Progenitor cell of endocrine pancreas (in vitro differentiated cells): ENCODE measurements around the gene FAM187B. TPM values are rescaled to one million over a fixed set of nuclear protein-coding genes. Genes with fewer than 3 reads are reported as not detected.

Experiments used
- DNase-seq: peaks from one replicate; pipeline ENCODE4 v3.0.0; 2021; ENCODE audit warnings: low spot score; ENCODE audit not compliant: unreplicated experiment
- H3K27ac Mint-ChIP-seq: 2 replicates; pipeline ENCODE4 v1.8.0; 2021; ENCODE audit warnings: mild to moderate bottlenecking, moderate library complexity, mixed read lengths
- H3K27me3 Mint-ChIP-seq: 2 replicates; pipeline ENCODE4 v1.8.0; 2021; ENCODE audit warnings: mixed read lengths
- H3K36me3 Mint-ChIP-seq: 2 replicates; pipeline ENCODE4 v1.8.0; 2022; ENCODE audit warnings: mixed read lengths; ENCODE audit not compliant: insufficient read depth
- H3K4me1 Mint-ChIP-seq: 2 replicates; pipeline ENCODE4 v1.8.0; 2021; ENCODE audit warnings: low read depth, mixed read lengths
- H3K4me3 Mint-ChIP-seq: 2 replicates; pipeline ENCODE4 v1.8.0; 2021; ENCODE audit warnings: low read depth, mild to moderate bottlenecking, moderate library complexity, mixed read lengths
- H3K9me3 Mint-ChIP-seq: 2 replicates; pipeline ENCODE4 v1.8.0; 2021; ENCODE audit warnings: low read depth, mixed read lengths
- total RNA-seq: library from RNA; stranded (reverse); gene quantifications from 2 replicates; pipeline ENCODE4 v1.2.1, GENCODE V29; 2021
- TF ChIP-seq, protein P1 (sequence below): fragments of 200-600 bp; sonication (generic); IDR thresholded peaks from one replicate; pipeline ENCODE4 v1.5.0; 2021; ENCODE audit warnings: antibody characterized with exemption, mild to moderate bottlenecking; ENCODE audit not compliant: unreplicated experiment

The FAM187B gene
- total RNA-seq, 1 donor from 2014 or later, result not detected

- Mint-ChIP-seq H3K36me3 (peaks cover 11% of the 10 kb centered on the region), H3K4me1 (peaks cover 7% of the 10 kb centered on the region), H3K27me3 (no peaks in the 10 kb centered on the region), H3K27ac (peak overlapping the region; percentile 75), H3K9me3 (no peaks in the 10 kb centered on the region), H3K4me3 (peak overlapping the region; percentile 44)
- DNase-seq, result peak; percentile 6
- TF ChIP-seq, protein P1, sequence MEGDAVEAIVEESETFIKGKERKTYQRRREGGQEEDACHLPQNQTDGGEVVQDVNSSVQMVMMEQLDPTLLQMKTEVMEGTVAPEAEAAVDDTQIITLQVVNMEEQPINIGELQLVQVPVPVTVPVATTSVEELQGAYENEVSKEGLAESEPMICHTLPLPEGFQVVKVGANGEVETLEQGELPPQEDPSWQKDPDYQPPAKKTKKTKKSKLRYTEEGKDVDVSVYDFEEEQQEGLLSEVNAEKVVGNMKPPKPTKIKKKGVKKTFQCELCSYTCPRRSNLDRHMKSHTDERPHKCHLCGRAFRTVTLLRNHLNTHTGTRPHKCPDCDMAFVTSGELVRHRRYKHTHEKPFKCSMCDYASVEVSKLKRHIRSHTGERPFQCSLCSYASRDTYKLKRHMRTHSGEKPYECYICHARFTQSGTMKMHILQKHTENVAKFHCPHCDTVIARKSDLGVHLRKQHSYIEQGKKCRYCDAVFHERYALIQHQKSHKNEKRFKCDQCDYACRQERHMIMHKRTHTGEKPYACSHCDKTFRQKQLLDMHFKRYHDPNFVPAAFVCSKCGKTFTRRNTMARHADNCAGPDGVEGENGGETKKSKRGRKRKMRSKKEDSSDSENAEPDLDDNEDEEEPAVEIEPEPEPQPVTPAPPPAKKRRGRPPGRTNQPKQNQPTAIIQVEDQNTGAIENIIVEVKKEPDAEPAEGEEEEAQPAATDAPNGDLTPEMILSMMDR, result no peak
Observed at GRCh38 chr19:35265126-35265899, 36.8 kb upstream of the FAM187B start.

DNA sequence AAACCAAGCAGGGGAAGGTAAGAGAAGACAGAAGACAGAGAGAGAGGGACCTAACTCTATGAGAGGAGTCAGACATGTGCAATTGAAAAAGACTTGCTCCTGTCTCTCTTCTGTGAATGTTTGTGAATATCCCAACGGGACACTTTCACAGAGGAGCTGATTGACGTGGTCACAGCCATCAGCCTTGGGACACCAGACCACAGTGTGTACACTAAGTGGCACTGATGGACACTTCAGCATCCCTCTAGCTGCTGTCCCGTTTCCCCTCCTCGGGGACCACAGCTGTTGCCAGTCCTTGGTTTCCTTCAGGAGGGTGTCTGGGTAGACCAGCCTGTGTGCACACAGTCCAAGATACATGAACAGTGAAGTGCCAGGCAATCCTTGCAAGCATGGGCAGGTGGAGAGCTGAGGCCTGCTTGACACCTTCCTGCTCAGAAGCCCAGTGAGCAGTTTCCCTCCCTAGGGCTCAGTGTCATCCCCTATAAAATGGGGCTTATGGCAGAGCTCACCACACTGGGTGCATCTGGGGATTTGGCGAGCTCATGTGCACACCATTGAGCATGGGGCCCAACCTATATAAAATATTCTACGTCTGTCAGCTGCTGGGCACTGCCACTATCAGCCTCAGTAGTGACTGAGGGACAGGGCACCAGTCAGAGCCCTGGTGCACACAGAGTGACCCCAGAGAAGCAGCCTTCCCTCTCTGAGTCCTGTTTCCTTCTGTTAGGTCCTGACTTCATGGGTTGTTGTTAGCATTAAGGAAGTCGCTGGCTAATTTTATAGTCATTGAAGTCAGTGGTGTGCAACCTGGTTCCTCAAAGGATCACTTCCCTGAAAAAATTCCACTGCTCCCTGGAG lies 36.0 kb upstream of the FAM187B start:
- no peak overlapping the region for H3K27ac Mint-ChIP-seq
- TF ChIP-seq, protein P1, result no peak
- no peaks in the 10 kb centered on the region for H3K9me3 Mint-ChIP-seq
- H3K4me1 Mint-ChIP-seq, result peaks cover 5% of the 10 kb centered on the region
- peaks cover 14% of the 10 kb centered on the region for H3K36me3 Mint-ChIP-seq
- no peak for DNase-seq
- no peak overlapping the region for H3K4me3 Mint-ChIP-seq
- no peaks in the 10 kb centered on the region for H3K27me3 Mint-ChIP-seq

DNA sequence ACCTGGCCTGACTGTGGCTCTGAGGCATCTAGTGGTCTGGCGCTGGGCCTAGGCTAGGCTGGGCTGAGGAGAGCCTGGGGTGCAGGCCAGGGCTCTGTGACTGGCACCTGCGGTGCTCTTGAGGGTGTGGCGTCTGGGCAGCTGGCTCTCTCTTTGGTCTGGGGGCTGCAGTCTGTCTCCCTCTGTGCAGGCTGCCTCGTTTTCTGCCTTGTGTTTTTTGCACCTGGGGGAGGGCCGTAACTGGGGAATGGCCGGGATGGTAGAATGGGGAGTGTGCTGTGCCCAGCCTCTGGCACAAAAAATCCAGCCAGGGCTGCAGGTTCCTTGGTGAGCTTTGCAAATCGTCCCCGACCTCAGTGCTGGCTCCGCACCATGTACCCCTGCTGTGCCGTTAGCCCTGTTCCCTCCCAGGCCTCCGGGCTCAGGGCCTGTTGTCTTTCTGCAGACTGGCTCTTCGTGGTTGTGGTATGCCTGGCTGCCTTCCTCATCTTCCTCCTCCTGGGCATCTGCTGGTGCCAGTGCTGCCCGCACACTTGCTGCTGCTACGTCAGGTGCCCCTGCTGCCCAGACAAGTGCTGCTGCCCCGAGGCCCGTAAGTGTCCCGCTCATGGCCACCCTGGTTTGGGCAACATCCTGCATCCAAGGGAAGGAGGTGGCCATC lies 33.7 kb upstream of the FAM187B start:
- Mint-ChIP-seq H3K27ac (no peak overlapping the region), H3K27me3 (no peaks in the 10 kb centered on the region), H3K4me3 (no peak overlapping the region), H3K36me3 (peaks cover 13% of the 10 kb centered on the region), H3K4me1 (peaks cover 7% of the 10 kb centered on the region), H3K9me3 (no peaks in the 10 kb centered on the region)
- no peak for DNase-seq
- TF ChIP-seq, protein P1, result no peak

DNA sequence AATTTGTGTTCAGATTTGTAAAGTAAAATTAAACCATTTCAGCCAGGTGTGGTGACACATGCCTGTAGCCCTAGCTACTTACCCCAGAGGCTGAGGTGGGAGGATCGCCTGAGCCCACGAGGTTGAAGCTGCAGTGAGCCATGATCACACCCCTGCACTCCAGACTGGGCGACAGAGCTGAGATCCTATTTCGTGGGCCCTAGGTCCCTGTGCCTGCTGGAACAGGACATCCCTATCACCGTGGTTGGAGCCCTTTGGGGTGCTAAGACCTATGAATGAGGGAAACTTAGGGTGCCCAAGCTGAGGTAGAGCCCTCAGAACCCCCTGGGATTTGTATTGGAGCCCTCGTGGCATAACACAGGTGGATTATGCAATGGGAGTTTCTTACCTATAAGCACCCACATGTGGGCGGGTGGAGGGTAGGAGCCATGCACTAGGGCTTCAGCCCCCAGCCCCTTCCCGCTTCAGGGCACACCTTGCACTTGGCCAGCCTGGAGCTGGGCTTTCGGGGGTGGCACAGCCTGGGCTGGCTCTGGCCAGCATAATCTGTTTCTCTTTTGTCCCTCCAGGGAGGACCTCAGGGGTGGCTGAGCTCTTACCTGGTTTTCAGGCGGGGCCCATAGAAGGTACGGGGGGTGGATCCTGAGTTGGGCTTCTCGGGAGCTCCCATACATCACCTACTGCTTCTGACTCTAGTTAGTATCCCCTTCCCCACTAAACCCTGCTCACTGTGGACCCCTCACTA lies 33.0 kb upstream of the FAM187B start:
- Mint-ChIP-seq H3K4me3 (no peak overlapping the region), H3K9me3 (no peaks in the 10 kb centered on the region), H3K4me1 (peaks cover 8% of the 10 kb centered on the region), H3K36me3 (peaks cover 14% of the 10 kb centered on the region), H3K27ac (no peak overlapping the region), H3K27me3 (no peaks in the 10 kb centered on the region)
- TF ChIP-seq, protein P1, result no peak
- DNase-seq, result no peak
